ENCODE data around the gene FYB2. TPM values are rescaled to one million over a fixed set of nuclear protein-coding genes. Genes with fewer than 3 reads are reported as not detected.

FYB2 gene
- total RNA-seq, 1 experiment from 2014 or later: 0.15 TPM

- CTCF ChIA-PET: no interaction called here
- TF ChIP-seq SOX15 (CRISPR knock-in tag; IDR thresholded peaks at IDR 0.05): no peak
- TF ChIP-seq OVOL2 (CRISPR knock-in tag; IDR thresholded peaks at IDR 0.05; ENCODE audit: borderline replicate concordance): no peak
- no peak for TF ChIP-seq SMAD4 (CRISPR knock-in tag; IDR thresholded peaks at IDR 0.05)
- TF ChIP-seq, protein P1, sequence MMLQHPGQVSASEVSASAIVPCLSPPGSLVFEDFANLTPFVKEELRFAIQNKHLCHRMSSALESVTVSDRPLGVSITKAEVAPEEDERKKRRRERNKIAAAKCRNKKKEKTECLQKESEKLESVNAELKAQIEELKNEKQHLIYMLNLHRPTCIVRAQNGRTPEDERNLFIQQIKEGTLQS (CRISPR knock-in tag; conservative IDR thresholded peaks at IDR 0.05): no peak
Measured at GRCh38 chr1:56774067-56774609, 45.1 kb downstream of the FYB2 start.

DNA sequence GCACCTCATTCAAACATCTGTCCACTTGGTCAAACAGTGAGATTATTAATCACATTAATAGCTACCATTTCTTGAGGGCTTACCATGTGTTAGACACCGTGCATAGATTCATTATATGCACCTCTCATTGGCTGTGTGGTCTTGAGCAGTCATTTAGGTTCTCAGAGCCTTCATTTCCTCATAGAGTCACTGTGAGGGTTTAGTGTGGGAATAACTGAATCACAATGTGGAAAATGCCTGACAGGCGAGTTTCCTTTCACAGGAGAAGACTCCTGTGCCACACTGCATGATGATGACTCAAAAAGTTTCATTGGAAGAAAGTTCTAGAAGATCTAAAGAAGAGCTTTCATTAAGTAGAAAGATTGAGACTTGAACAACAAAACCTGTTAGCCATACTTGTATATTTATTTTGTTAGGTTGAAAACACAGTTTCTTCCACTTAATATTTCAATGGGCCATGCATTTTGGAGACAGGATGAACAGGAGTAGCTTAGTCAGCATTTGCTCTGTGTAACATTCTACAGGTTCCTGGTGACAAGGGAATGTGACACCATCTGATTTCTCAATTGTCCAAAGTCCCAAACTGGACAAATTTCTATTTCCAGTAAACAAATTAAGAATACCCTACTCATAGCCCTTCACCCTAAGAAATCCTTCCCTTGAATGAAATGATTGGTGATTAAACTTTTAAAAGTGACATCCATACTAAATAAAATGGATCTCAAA is 45.7 kb downstream of the FYB2 start:
- H3K36me3 Mint-ChIP-seq: no peaks in the 10 kb centered on the region
- H3K4me1 Mint-ChIP-seq: no peaks in the 10 kb centered on the region
- H3K9me3 Mint-ChIP-seq: no peaks in the 10 kb centered on the region
- DNase-seq (ENCODE audit: low spot score) (no peak), ATAC-seq (no peak)
- POLR2A ChIA-PET: no interaction called here
- no peak overlapping the region for H3K4me3 Mint-ChIP-seq
- H3K27me3 Mint-ChIP-seq (ENCODE audit: low read depth): no peaks in the 10 kb centered on the region; the same call in 1 of the 2 replicates
- CTCF ChIA-PET: no interaction called here
- TF ChIP-seq FOXK1 (CRISPR knock-in tag; IDR thresholded peaks at IDR 0.05) (no peak), SOX15 (CRISPR knock-in tag; IDR thresholded peaks at IDR 0.05) (no peak), E2F1 (CRISPR knock-in tag; IDR thresholded peaks at IDR 0.05) (no peak), GABPB1 (CRISPR knock-in tag; IDR thresholded peaks at IDR 0.05) (no peak), TEAD1 (CRISPR knock-in tag; IDR thresholded peaks at IDR 0.05) (no peak)
- TF ChIP-seq, protein P2, sequence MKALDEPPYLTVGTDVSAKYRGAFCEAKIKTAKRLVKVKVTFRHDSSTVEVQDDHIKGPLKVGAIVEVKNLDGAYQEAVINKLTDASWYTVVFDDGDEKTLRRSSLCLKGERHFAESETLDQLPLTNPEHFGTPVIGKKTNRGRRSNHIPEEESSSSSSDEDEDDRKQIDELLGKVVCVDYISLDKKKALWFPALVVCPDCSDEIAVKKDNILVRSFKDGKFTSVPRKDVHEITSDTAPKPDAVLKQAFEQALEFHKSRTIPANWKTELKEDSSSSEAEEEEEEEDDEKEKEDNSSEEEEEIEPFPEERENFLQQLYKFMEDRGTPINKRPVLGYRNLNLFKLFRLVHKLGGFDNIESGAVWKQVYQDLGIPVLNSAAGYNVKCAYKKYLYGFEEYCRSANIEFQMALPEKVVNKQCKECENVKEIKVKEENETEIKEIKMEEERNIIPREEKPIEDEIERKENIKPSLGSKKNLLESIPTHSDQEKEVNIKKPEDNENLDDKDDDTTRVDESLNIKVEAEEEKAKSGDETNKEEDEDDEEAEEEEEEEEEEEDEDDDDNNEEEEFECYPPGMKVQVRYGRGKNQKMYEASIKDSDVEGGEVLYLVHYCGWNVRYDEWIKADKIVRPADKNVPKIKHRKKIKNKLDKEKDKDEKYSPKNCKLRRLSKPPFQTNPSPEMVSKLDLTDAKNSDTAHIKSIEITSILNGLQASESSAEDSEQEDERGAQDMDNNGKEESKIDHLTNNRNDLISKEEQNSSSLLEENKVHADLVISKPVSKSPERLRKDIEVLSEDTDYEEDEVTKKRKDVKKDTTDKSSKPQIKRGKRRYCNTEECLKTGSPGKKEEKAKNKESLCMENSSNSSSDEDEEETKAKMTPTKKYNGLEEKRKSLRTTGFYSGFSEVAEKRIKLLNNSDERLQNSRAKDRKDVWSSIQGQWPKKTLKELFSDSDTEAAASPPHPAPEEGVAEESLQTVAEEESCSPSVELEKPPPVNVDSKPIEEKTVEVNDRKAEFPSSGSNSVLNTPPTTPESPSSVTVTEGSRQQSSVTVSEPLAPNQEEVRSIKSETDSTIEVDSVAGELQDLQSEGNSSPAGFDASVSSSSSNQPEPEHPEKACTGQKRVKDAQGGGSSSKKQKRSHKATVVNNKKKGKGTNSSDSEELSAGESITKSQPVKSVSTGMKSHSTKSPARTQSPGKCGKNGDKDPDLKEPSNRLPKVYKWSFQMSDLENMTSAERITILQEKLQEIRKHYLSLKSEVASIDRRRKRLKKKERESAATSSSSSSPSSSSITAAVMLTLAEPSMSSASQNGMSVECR (CRISPR knock-in tag; IDR thresholded peaks at IDR 0.05; ENCODE audit: borderline replicate concordance): no peak
- H3K27ac Mint-ChIP-seq: no peak overlapping the region

More at GRCh38 chr1:56774067-56774609, 45.1 kb downstream of the FYB2 start:
- Mint-ChIP-seq H3K27ac (no peak overlapping the region), H3K27me3 (ENCODE audit: low read depth) (no peaks in the 10 kb centered on the region; the same call in 1 of the 2 replicates), H3K4me3 (no peak overlapping the region), H3K36me3 (no peaks in the 10 kb centered on the region), H3K4me1 (no peaks in the 10 kb centered on the region), H3K9me3 (no peaks in the 10 kb centered on the region)
- DNase-seq (ENCODE audit: low spot score) (no peak), ATAC-seq (no peak)
- POLR2A ChIA-PET: no interaction called here

DNA sequence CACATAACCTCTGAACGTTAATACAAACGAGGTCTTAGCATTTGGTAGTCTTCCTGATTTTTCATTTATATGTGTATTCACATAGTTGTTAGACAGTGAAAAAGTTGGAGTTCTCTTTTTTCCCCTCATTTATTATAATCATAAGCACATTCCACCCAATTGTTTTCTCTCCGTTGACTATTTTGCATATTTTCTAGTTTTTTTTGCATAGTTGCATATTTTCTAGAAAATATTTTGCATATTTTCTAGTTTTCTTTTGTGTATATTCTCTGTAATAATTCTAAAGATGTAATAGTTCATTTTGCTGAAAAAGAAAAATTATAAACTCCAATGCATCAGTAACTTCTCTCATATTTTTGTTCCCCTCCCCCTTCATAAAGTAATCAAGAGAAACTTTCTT is 47.5 kb downstream of the FYB2 start:
- H3K27ac Mint-ChIP-seq: no peak overlapping the region
- H3K4me1 Mint-ChIP-seq: no peaks in the 10 kb centered on the region
- ChIA-PET CTCF (no interaction called here), POLR2A (no interaction called here)
- H3K4me3 Mint-ChIP-seq: no peak overlapping the region
- H3K36me3 Mint-ChIP-seq: no peaks in the 10 kb centered on the region
- DNase-seq (ENCODE audit: low spot score): no peak
- ATAC-seq: no peak
- no peaks in the 10 kb centered on the region; the same call in 1 of the 2 replicates for H3K27me3 Mint-ChIP-seq (ENCODE audit: low read depth)
- H3K9me3 Mint-ChIP-seq: no peaks in the 10 kb centered on the region
- no peak for TF ChIP-seq MAX (CRISPR knock-in tag; IDR thresholded peaks at IDR 0.05)
- no peak for TF ChIP-seq ZNF423 (CRISPR knock-in tag; IDR thresholded peaks at IDR 0.05)
- no peak for TF ChIP-seq ATF1 (CRISPR knock-in tag; IDR thresholded peaks at IDR 0.05)
- no peak for TF ChIP-seq CBFB (CRISPR knock-in tag; IDR thresholded peaks at IDR 0.05; ENCODE audit: low read depth)
- TF ChIP-seq ZNF317 (CRISPR knock-in tag; IDR thresholded peaks at IDR 0.05; ENCODE audit: borderline replicate concordance, low read depth): no peak
- no peak for TF ChIP-seq ESRRA (CRISPR knock-in tag; IDR thresholded peaks at IDR 0.05; ENCODE audit: borderline replicate concordance)
- no peak for TF ChIP-seq JUN (CRISPR knock-in tag; IDR thresholded peaks at IDR 0.05)
- no peak for TF ChIP-seq PRRX2 (CRISPR knock-in tag; IDR thresholded peaks at IDR 0.05)
- TF ChIP-seq, protein P3, sequence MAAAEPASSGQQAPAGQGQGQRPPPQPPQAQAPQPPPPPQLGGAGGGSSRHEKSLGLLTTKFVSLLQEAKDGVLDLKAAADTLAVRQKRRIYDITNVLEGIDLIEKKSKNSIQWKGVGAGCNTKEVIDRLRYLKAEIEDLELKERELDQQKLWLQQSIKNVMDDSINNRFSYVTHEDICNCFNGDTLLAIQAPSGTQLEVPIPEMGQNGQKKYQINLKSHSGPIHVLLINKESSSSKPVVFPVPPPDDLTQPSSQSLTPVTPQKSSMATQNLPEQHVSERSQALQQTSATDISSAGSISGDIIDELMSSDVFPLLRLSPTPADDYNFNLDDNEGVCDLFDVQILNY (CRISPR knock-in tag; IDR thresholded peaks at IDR 0.05): no peak
- TF ChIP-seq, protein P4, sequence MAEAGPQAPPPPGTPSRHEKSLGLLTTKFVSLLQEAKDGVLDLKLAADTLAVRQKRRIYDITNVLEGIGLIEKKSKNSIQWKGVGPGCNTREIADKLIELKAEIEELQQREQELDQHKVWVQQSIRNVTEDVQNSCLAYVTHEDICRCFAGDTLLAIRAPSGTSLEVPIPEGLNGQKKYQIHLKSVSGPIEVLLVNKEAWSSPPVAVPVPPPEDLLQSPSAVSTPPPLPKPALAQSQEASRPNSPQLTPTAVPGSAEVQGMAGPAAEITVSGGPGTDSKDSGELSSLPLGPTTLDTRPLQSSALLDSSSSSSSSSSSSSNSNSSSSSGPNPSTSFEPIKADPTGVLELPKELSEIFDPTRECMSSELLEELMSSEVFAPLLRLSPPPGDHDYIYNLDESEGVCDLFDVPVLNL (CRISPR knock-in tag; IDR thresholded peaks at IDR 0.05; ENCODE audit: borderline replicate concordance, low read depth): no peak
- TF ChIP-seq, protein P5, sequence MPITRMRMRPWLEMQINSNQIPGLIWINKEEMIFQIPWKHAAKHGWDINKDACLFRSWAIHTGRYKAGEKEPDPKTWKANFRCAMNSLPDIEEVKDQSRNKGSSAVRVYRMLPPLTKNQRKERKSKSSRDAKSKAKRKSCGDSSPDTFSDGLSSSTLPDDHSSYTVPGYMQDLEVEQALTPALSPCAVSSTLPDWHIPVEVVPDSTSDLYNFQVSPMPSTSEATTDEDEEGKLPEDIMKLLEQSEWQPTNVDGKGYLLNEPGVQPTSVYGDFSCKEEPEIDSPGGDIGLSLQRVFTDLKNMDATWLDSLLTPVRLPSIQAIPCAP (CRISPR knock-in tag; IDR thresholded peaks at IDR 0.05): no peak
- TF ChIP-seq, protein P6, sequence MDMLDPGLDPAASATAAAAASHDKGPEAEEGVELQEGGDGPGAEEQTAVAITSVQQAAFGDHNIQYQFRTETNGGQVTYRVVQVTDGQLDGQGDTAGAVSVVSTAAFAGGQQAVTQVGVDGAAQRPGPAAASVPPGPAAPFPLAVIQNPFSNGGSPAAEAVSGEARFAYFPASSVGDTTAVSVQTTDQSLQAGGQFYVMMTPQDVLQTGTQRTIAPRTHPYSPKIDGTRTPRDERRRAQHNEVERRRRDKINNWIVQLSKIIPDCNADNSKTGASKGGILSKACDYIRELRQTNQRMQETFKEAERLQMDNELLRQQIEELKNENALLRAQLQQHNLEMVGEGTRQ (CRISPR knock-in tag; IDR thresholded peaks at IDR 0.05): no peak
